ENCODE results near the gene CCDC34. TPM values are rescaled to one million over a fixed set of nuclear protein-coding genes. Genes with fewer than 3 reads are reported as not detected.

CCDC34 gene
- total RNA-seq, 4 donors from 2014 or later: 1.8 to 4.7 (median 3.0) TPM

GRCh38 chr11:27384227-27384626, 21.2 kb upstream of the CCDC34 start:
- TF ChIP-seq, protein P1, sequence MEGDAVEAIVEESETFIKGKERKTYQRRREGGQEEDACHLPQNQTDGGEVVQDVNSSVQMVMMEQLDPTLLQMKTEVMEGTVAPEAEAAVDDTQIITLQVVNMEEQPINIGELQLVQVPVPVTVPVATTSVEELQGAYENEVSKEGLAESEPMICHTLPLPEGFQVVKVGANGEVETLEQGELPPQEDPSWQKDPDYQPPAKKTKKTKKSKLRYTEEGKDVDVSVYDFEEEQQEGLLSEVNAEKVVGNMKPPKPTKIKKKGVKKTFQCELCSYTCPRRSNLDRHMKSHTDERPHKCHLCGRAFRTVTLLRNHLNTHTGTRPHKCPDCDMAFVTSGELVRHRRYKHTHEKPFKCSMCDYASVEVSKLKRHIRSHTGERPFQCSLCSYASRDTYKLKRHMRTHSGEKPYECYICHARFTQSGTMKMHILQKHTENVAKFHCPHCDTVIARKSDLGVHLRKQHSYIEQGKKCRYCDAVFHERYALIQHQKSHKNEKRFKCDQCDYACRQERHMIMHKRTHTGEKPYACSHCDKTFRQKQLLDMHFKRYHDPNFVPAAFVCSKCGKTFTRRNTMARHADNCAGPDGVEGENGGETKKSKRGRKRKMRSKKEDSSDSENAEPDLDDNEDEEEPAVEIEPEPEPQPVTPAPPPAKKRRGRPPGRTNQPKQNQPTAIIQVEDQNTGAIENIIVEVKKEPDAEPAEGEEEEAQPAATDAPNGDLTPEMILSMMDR (IDR thresholded peaks at IDR 0.05; ENCODE audit: low read depth): no peak

DNA sequence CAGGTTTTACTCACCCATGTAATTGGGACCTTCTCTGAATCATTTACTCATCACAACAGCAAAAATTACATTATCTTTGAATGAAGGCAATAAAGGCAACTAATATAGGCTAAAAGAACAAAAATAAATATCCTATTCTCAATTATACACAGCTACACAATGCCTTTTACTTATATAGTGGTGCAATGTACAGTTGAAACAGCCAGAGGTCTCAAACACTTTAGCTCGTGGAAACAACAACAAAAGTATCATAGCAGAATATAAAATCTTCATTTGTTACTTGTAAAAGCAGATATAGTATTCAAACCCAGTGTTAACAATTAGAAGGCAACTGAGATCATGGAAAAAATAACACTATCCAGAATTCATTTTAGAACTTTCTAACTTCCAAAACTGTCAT, 20.6 kb upstream of the CCDC34 start:
- TF ChIP-seq, protein P1 (IDR thresholded peaks at IDR 0.05; ENCODE audit: low read depth): no peak

- TF ChIP-seq, protein P1 (IDR thresholded peaks at IDR 0.05; ENCODE audit: low read depth): no peak
These were observed 18.2 kb upstream of the CCDC34 start for GRCh38 chr11:27381238-27381666.

- TF ChIP-seq, protein P1 (IDR thresholded peaks at IDR 0.05; ENCODE audit: low read depth): no peak
These were observed 17.8 kb upstream of the CCDC34 start for GRCh38 chr11:27380771-27381170.

DNA sequence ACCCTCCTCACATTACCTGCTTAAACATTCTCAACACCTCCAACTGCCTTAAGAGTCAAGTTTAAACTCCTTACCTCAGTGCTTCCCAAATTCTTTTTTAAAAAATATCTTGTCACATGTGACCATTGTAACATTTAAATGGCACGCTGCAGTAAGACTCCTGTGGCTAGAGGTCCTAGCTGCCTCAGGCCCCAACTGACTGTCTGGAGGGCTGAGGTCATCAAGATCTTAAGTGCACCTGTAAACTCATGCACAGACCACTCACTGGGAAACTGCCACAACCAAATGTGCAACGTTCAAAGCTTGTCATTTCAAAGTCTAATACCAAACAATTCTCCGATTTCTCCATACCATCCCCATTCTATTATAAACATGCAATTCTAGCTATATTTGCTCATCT, 16.4 kb upstream of the CCDC34 start:
- TF ChIP-seq, protein P1 (IDR thresholded peaks at IDR 0.05; ENCODE audit: low read depth): no peak

DNA sequence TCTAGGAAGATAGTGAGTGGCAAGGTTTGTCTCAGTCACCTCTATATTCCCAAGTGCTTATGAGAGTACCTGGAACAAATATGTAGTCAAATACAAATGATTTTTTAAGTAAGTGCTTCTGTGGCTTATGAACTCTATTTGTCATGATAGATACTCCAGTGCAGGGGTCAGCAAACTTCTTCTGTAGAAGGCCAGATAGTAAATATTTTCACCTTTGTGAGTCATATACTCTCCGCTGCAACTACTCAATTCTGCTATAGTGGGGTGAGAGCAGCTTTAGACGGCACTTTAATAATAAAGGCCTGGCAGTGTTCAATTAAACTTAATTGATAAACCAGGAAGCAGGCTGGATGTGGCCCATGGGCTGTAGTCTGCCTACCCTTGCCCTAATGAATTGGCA, 12.4 kb upstream of the CCDC34 start:
- TF ChIP-seq, protein P1 (IDR thresholded peaks at IDR 0.05; ENCODE audit: low read depth): no peak

DNA sequence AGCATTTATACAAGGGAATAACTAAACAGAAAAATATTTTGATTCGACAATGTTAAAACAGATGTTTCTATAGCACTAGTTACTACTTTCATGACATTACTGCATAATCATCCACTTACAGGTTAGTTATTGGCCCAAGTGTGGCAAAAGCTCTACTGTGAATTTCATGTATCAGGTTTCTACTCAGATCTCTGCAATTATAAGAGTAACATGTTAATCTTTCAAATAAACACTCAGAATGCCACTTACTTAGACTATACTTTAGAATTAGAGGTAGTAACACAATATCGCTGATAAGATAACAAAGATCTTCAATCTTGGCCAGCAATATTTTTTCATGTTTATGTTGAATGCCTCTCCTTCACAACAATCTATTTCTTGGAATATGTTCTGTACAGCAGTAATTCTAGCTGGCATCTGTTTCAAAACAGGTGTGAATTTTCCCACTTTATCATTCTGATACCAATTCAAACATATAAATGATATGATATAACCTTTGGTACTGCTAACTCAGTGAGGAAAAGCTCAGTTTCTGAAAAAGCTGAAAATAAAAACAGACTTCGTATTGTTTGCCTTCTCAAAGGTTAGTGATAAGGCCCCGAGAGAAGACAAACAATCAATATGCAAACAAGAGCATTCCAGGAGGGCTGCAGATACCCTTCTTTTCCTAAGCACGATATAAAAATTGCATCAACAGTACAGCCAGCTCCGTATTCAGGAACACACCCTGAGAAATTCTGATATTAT, 11.0 kb upstream of the CCDC34 start:
- TF ChIP-seq, protein P1 (IDR thresholded peaks at IDR 0.05; ENCODE audit: low read depth): no peak

Measured in subcutaneous adipose tissue (tissue), 4 donors.